Breast epithelium (tissue), 4 donors: ENCODE data around the gene YTHDF1. TPM values are rescaled to one million over a fixed set of nuclear protein-coding genes. Genes with fewer than 3 reads are reported as not detected.

ENCODE experiments used
- DNase-seq, 2 donors: peaks; one replicate each; pipeline ENCODE4 v3.0.0-alpha.2; 2019; ENCODE audit warnings: low spot score in 2 of 2
- H3K27ac ChIP-seq, 2 donors: fragments of 200-600 bp; sonication (generic) in 1 of 2; one replicate each; pipeline ENCODE4 v1.5.1; 2016 to 2019; ENCODE audit warnings: mild to moderate bottlenecking in 1 of 2
- H3K27me3 ChIP-seq, 2 donors: fragments of 200-600 bp; sonication (generic) in 1 of 2; one replicate each; pipeline versions ENCODE4 v1.5.1 to v1.6.0; 2017 to 2019; ENCODE audit warnings: control low read depth in 1 of 2, mild to moderate bottlenecking in 1 of 2
- H3K36me3 ChIP-seq: fragments of 200-600 bp; one replicate; pipeline ENCODE4 v1.5.1; 2019
- H3K4me1 ChIP-seq, 2 donors: fragments of 200-600 bp; sonication (generic); one replicate each; pipeline ENCODE4 v1.5.1; 2016 to 2019; ENCODE audit warnings: control low read depth in 1 of 2
- H3K4me3 ChIP-seq, 3 donors: fragments of 200-600 bp; sonication (generic); 1 replicate in 2 of 3; 2 replicates in 1 of 3; pipeline ENCODE4 v1.5.1; 2016 to 2019; ENCODE audit warnings: mild to moderate bottlenecking in 3 of 3, moderate library complexity in 2 of 3
- H3K9me3 ChIP-seq, 2 donors: fragments of 200-600 bp; sonication (generic) in 1 of 2; one replicate each; pipeline ENCODE4 v1.5.1; 2016 to 2019; ENCODE audit warnings: control low read depth in 1 of 2
- POLR2A ChIP-seq: fragments of 450-650 bp; IDR thresholded peaks from one replicate; pipeline ENCODE4 v1.6.1; 2016; ENCODE audit warnings: antibody characterized with exemption, mild to moderate bottlenecking, moderate library complexity
- POLR2AphosphoS5 ChIP-seq, 3 donors: sonication (generic); formaldehyde crosslinking; IDR thresholded peaks; one replicate each; pipeline ENCODE4 v1.6.1; 2017; ENCODE audit warnings: antibody characterized with exemption in 3 of 3
- intact Hi-C: fragments of 100-400 bp; cut with DNase I; formaldehyde crosslinking; loops from one replicate; pipeline ENCODE4 v1.15.1; 2023; ENCODE audit warnings: low total_unique reads
- total RNA-seq, 3 donors: library from RNA; depleted of rRNA; stranded (reverse); fragments of >200 nt; gene quantifications; one replicate each; pipeline ENCODE4 v1.1.0, GENCODE V29; 2016
- TF ChIP-seq, protein P1 (sequence below), 3 donors: fragments of 450-650 bp; IDR thresholded peaks; one replicate each; pipeline ENCODE4 v1.5.1; 2016 to 2017; ENCODE audit warnings: antibody characterized with exemption in 3 of 3, mild to moderate bottlenecking in 3 of 3, moderate library complexity in 3 of 3

Gene YTHDF1
- total RNA-seq, 3 donors from 2014 or later: 23.0 to 32.8 (median 28.2) TPM

- Histone ChIP-seq H3K4me3 (no peak overlapping the region), H3K4me1 (no peaks in the 10 kb centered on the region), H3K27ac (no peak overlapping the region), H3K9me3 (no peaks in the 10 kb centered on the region), H3K36me3 (no peaks in the 10 kb centered on the region), H3K27me3 (peaks cover 0 to 80% of the 10 kb centered on the region in 2 donors)
- intact Hi-C loops: no loop called here
- TF ChIP-seq POLR2A (no peak), POLR2AphosphoS5 (IDR thresholded peaks at IDR 0.05) (no peak)
- TF ChIP-seq, protein P1, sequence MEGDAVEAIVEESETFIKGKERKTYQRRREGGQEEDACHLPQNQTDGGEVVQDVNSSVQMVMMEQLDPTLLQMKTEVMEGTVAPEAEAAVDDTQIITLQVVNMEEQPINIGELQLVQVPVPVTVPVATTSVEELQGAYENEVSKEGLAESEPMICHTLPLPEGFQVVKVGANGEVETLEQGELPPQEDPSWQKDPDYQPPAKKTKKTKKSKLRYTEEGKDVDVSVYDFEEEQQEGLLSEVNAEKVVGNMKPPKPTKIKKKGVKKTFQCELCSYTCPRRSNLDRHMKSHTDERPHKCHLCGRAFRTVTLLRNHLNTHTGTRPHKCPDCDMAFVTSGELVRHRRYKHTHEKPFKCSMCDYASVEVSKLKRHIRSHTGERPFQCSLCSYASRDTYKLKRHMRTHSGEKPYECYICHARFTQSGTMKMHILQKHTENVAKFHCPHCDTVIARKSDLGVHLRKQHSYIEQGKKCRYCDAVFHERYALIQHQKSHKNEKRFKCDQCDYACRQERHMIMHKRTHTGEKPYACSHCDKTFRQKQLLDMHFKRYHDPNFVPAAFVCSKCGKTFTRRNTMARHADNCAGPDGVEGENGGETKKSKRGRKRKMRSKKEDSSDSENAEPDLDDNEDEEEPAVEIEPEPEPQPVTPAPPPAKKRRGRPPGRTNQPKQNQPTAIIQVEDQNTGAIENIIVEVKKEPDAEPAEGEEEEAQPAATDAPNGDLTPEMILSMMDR (IDR thresholded peaks at IDR 0.05): no peak
- DNase-seq: no peak
Measured at GRCh38 chr20:63155266-63156165, 60.4 kb downstream of the YTHDF1 start.

DNA sequence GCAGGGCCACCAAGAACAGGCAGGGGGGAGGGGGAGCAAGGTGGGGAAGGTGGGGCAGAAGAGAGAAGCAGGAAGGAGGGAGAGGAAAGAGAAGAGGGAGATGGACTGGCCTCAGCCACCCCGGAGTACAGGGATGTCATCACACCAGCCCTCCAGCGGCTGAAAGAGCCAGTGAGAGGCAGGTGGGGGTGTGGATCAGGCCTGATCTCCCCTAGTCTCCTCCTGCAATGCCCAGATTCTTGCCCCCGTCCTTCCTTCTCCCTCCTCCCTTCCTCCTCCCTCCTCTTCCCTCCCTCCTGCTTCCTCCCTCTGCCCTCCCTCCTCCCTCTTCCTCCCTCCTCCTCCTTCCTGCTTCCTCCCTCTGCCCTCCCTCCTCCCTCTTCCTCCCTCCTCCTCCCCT lies 61.5 kb downstream of the YTHDF1 start:
- DNase-seq: no peak
- TF ChIP-seq, protein P1 (IDR thresholded peaks at IDR 0.05): no peak
- TF ChIP-seq POLR2A (no peak), POLR2AphosphoS5 (IDR thresholded peaks at IDR 0.05) (no peak)
- Histone ChIP-seq H3K36me3 (no peaks in the 10 kb centered on the region), H3K4me3 (no peak overlapping the region), H3K4me1 (no peaks in the 10 kb centered on the region), H3K27me3 (peaks cover 0 to 87% of the 10 kb centered on the region in 2 donors), H3K9me3 (no peaks in the 10 kb centered on the region), H3K27ac (no peak overlapping the region)
- intact Hi-C loops: no loop called here

GRCh38 chr20:63153254-63154221 lies 62.4 kb downstream of the YTHDF1 start:
- no peaks in the 10 kb centered on the region for H3K36me3 ChIP-seq
- H3K27me3 ChIP-seq: peaks cover 0 to 88% of the 10 kb centered on the region in 2 donors
- H3K27ac ChIP-seq: no peak overlapping the region
- TF ChIP-seq, protein P1 (IDR thresholded peaks at IDR 0.05): no peak
- TF ChIP-seq POLR2A (no peak), POLR2AphosphoS5 (IDR thresholded peaks at IDR 0.05) (no peak)
- intact Hi-C loops: no loop called here
- H3K9me3 ChIP-seq: peaks cover 4 to 7% of the 10 kb centered on the region in 2 donors
- H3K4me1 ChIP-seq: no peaks in the 10 kb centered on the region
- no peak for DNase-seq
- no peak overlapping the region for H3K4me3 ChIP-seq

DNA sequence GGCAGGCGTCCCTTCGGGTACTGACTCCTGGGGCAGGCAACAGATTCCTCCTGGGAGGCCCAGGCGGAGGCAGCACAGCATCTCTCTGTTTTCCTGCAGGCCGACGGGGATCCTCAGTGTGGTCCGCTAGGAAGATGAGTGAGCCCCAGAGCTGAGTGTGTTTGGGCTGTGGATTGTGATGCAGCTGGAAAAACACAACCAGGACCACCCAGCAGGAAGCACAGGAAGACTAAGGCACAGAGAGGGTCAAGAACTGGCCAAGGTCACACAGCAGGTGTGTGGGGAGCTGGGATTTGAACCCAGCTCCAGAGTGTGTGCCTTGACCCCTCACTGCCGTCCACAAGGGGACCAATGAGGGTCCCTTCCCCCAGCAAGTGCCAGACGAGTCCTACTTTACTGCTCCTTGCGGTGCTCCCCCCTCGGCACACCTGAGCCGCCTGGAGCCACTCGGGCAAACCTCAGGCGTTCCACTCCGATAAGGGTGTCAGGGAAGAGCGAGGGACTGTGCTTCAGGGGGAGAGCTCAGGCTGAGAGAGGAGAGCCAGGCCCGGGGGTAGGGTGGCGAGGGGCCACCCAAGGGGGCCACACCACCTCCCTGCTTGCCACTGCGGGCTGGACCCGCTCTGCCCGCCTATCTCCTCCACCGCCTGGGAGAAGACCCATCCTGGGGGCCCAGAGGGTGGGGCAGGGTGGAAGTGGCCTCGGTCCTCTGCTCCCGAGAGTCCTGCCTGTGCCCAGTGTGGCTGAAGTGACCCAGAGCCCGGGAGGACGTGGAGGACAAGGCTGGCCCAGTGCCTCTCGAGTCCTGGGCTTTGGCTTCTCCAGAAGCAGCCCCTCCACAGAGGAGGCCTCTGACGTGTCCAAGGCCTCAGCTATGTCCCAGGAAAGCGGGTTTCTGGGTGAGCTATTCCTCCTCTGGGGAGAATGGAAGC lies 63.3 kb downstream of the YTHDF1 start:
- DNase-seq: no peak
- H3K27ac ChIP-seq: no peak overlapping the region
- H3K27me3 ChIP-seq: peaks cover 0 to 82% of the 10 kb centered on the region in 2 donors
- TF ChIP-seq, protein P1 (IDR thresholded peaks at IDR 0.05): no peak
- TF ChIP-seq POLR2A (no peak), POLR2AphosphoS5 (IDR thresholded peaks at IDR 0.05) (no peak)
- no peaks in the 10 kb centered on the region for H3K36me3 ChIP-seq
- H3K4me3 ChIP-seq: no peak overlapping the region
- H3K9me3 ChIP-seq: peaks cover 7 to 17% of the 10 kb centered on the region in 2 donors
- intact Hi-C loops: no loop called here
- H3K4me1 ChIP-seq: no peaks in the 10 kb centered on the region
